ENCODE results near the gene RNASE7. TPM values are rescaled to one million over a fixed set of nuclear protein-coding genes. Genes with fewer than 3 reads are reported as not detected.

The RNASE7 gene
- total RNA-seq, 4 donors from 2014 or later: 0.55 TPM; not detected in 3

GRCh38 chr14:21084396-21084795 is 42.2 kb downstream of the RNASE7 start:
- no peak overlapping the region for H3K4me3 ChIP-seq
- no peaks in the 10 kb centered on the region for H3K4me1 ChIP-seq
- ATAC-seq (no peak), DNase-seq (no peak)
- H3K27ac ChIP-seq: no peak overlapping the region
- no peaks in the 10 kb centered on the region for H3K27me3 ChIP-seq
- peaks cover 0 to 68% of the 10 kb centered on the region in 2 donors for H3K36me3 ChIP-seq
- intact Hi-C loops (cut with DNase I; ENCODE audit: low total_unique reads) (no loop called here), in situ Hi-C loops (cut with MboI; ENCODE audit: low sequenced_read_pairs in 4 of 4) (no loop called here)
- H3K9me3 ChIP-seq: no peaks in the 10 kb centered on the region
- TF ChIP-seq, protein P1, sequence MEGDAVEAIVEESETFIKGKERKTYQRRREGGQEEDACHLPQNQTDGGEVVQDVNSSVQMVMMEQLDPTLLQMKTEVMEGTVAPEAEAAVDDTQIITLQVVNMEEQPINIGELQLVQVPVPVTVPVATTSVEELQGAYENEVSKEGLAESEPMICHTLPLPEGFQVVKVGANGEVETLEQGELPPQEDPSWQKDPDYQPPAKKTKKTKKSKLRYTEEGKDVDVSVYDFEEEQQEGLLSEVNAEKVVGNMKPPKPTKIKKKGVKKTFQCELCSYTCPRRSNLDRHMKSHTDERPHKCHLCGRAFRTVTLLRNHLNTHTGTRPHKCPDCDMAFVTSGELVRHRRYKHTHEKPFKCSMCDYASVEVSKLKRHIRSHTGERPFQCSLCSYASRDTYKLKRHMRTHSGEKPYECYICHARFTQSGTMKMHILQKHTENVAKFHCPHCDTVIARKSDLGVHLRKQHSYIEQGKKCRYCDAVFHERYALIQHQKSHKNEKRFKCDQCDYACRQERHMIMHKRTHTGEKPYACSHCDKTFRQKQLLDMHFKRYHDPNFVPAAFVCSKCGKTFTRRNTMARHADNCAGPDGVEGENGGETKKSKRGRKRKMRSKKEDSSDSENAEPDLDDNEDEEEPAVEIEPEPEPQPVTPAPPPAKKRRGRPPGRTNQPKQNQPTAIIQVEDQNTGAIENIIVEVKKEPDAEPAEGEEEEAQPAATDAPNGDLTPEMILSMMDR (IDR thresholded peaks at IDR 0.05 in 4 of 5, conservative IDR thresholded peaks at IDR 0.05 in 1 of 5): no peak
- TF ChIP-seq POLR2A (IDR thresholded peaks at IDR 0.05): no peak

- ATAC-seq: peak; percentile 65 to 75
- no peaks in the 10 kb centered on the region for H3K9me3 ChIP-seq
- H3K4me3 ChIP-seq: no peak overlapping the region
- TF ChIP-seq, protein P1 (IDR thresholded peaks at IDR 0.05 in 4 of 5, conservative IDR thresholded peaks at IDR 0.05 in 1 of 5): no peak
- TF ChIP-seq POLR2A (IDR thresholded peaks at IDR 0.05): no peak
- H3K27ac ChIP-seq: peak overlapping the region in 2 of 4 donors; percentile 10 to 34
- H3K36me3 ChIP-seq: peaks cover 0 to 68% of the 10 kb centered on the region in 2 donors
- H3K4me1 ChIP-seq: no peaks in the 10 kb centered on the region
- in situ Hi-C loops (cut with MboI; ENCODE audit: low sequenced_read_pairs in 4 of 4) (no loop called here), intact Hi-C loops (cut with DNase I; ENCODE audit: low total_unique reads) (no loop called here)
- H3K27me3 ChIP-seq: no peaks in the 10 kb centered on the region
- peak in 1 of 2 donors; percentile 72 for DNase-seq
Measured at GRCh38 chr14:21084998-21085853, 43.1 kb downstream of the RNASE7 start.

DNA sequence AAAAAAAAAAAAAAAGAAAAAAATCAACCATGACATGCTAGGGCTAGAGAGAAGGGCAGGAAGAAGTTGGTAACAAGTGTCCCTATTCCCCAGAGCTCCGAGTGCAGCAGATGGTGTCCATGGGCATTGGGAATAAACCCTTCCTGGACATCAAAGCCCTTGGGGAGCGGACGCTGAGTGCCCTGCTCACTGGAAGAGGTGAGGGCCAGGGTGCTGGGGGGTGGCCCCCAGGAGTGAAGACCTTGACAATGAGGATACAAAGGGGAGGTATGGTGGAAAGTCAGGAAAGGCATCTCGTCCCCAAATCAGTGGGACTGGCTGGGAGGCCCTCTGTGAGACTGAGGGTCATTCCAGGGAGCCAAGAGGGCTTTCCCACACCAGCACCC is 44.7 kb downstream of the RNASE7 start:
- H3K27ac ChIP-seq: no peak overlapping the region
- H3K27me3 ChIP-seq: no peaks in the 10 kb centered on the region
- H3K36me3 ChIP-seq: peaks cover 0 to 67% of the 10 kb centered on the region in 2 donors
- ATAC-seq (no peak), DNase-seq (no peak)
- no peak overlapping the region for H3K4me3 ChIP-seq
- in situ Hi-C loops (cut with MboI; ENCODE audit: low sequenced_read_pairs in 4 of 4) (no loop called here), intact Hi-C loops (cut with DNase I; ENCODE audit: low total_unique reads) (no loop called here)
- no peaks in the 10 kb centered on the region for H3K4me1 ChIP-seq
- no peaks in the 10 kb centered on the region for H3K9me3 ChIP-seq
- TF ChIP-seq POLR2A (IDR thresholded peaks at IDR 0.05): no peak
- TF ChIP-seq, protein P1 (IDR thresholded peaks at IDR 0.05 in 4 of 5, conservative IDR thresholded peaks at IDR 0.05 in 1 of 5): no peak

DNA sequence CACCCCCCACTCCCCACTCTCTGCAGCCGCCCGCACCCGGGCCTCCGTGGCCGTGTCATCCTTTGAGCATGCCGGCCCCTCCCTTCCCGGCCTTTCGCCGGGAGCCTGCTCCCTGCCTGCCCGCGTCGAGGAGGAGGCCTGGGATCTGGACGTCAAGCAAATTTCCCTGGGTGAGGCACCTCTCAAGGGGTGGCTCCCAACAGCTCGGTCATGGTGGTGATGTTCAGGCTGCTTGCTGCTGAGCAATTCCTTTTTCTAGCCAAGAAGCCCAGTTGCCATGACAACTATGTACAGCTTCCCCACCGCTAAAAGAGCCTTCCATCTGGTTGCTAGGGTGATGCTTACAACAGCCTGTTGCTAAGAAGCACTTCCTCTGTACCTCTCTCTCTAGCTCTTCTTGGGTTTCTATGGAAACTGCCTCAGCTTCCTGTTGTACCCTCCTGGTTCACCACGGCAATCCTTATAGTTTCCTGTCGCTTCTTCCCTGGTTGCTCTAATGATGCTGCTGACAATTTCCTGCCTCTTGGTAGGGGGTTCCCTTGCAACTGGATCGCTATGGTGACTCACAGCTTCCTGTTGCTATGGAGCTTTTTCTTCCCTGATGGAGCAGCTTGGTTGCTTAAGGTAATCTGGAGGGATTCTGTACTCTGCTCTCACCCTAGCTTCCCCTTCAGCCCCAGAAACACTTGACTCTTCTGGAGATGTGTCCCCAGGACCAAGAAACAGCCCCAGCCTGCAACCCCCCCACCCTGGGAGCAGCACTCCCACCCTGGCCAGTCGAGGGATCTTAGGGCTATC is 45.3 kb downstream of the RNASE7 start:
- intact Hi-C loops (cut with DNase I; ENCODE audit: low total_unique reads) (no loop called here), in situ Hi-C loops (cut with MboI; ENCODE audit: low sequenced_read_pairs in 4 of 4) (no loop called here)
- Histone ChIP-seq H3K4me1 (no peaks in the 10 kb centered on the region), H3K27ac (no peak overlapping the region), H3K36me3 (peaks cover 0 to 65% of the 10 kb centered on the region in 2 donors), H3K27me3 (no peaks in the 10 kb centered on the region), H3K9me3 (no peaks in the 10 kb centered on the region), H3K4me3 (no peak overlapping the region)
- no peak for DNase-seq
- TF ChIP-seq POLR2A (IDR thresholded peaks at IDR 0.05): no peak
- TF ChIP-seq, protein P1 (IDR thresholded peaks at IDR 0.05 in 4 of 5, conservative IDR thresholded peaks at IDR 0.05 in 1 of 5): no peak
- no peak for ATAC-seq
